SK-N-SH (cell line): Measurements from ENCODE around the gene RNF11. TPM values are rescaled to one million over a fixed set of nuclear protein-coding genes. Genes with fewer than 3 reads are reported as not detected.

ENCODE experiments used
- CTCF ChIA-PET: fragments of 300-600, 350-600 bp; formaldehyde crosslinking; extraction: SDS; loops from one replicate; lab custom pipeline; 2021; lab: Yijun Ruan, JAX
- POLR2A ChIA-PET: fragments of 350-600 bp; sonication (Branson Sonifier 250); formaldehyde crosslinking; extraction: SDS; loops from one replicate; lab custom pipeline; 2020; ENCODE audit warnings: antibody characterized with exemption, inconsistent platforms; lab: Yijun Ruan, JAX
- DNase-seq: peaks from one replicate; pipeline ENCODE4 v3.0.0; 2012
- H2AFZ ChIP-seq: fragments of 200-600 bp; sonication (generic); 2 replicates; pipeline ENCODE4 v1.8.1; 2016; ENCODE audit warnings: antibody characterized with exemption, mild to moderate bottlenecking, low read depth
- H3F3A ChIP-seq: fragments of 200-600 bp; sonication (generic); replicated peaks from 2 replicates; pipeline ENCODE3; 2016; ENCODE audit warnings: antibody characterized with exemption, mild to moderate bottlenecking; ENCODE audit not compliant: insufficient read depth
- H3K27ac ChIP-seq, 2 experiments: fragments of 200-500 bp in 1 of 2; fragments of 200-600 bp in 1 of 2; sonication (Bioruptor generic) in 1 of 2; sonication (generic), shearing (Covaris generic) in 1 of 2; 2 replicates each; pipeline versions ENCODE4 v1.5.1 to v1.6.1; 2014 to 2016; ENCODE audit warnings: low read depth in 2 of 2, inconsistent platforms in 1 of 2, low read length in 1 of 2, mild to moderate bottlenecking in 1 of 2, mixed read lengths in 1 of 2
- H3K27me3 ChIP-seq: fragments of 200-600 bp; sonication (generic), shearing (Covaris generic); 2 replicates; pipeline ENCODE4 v1.6.1; 2016; ENCODE audit warnings: mixed run types; ENCODE audit not compliant: insufficient read depth
- H3K36me3 ChIP-seq, 2 experiments: fragments of 200-500 bp in 1 of 2; fragments of 200-600 bp in 1 of 2; sonication (Bioruptor generic) in 1 of 2; sonication (generic) in 1 of 2; replicated peaks in 1 of 2; 2 replicates each; pipeline versions ENCODE3 to v1.5.1; 2014 to 2016; ENCODE audit warnings: low read length in 1 of 2, mild to moderate bottlenecking in 1 of 2; ENCODE audit not compliant: insufficient read depth in 2 of 2, control insufficient read depth in 1 of 2
- H3K4me1 ChIP-seq, 2 experiments: fragments of 200-500 bp in 1 of 2; fragments of 200-600 bp in 1 of 2; sonication (Bioruptor generic) in 1 of 2; sonication (generic), shearing (Covaris generic) in 1 of 2; 2 replicates each; pipeline versions ENCODE4 v1.5.1 to v1.6.1; 2014 to 2016; ENCODE audit warnings: low read depth in 1 of 2, low read length in 1 of 2, mixed run types in 1 of 2; ENCODE audit not compliant: insufficient read depth in 2 of 2, control insufficient read depth in 1 of 2
- H3K4me2 ChIP-seq: fragments of 200-600 bp; sonication (generic), shearing (Covaris generic); 2 replicates; pipeline ENCODE4 v1.6.1; 2017; ENCODE audit warnings: mixed run types
- H3K4me3 ChIP-seq, 2 experiments: fragments of 200-500 bp in 1 of 2; fragments of 200-600 bp in 1 of 2; sonication (Bioruptor generic) in 1 of 2; sonication (generic), shearing (Covaris generic) in 1 of 2; 2 replicates each; pipeline versions ENCODE4 v1.5.1 to v1.8.1; 2014 to 2016; ENCODE audit warnings: low read depth in 2 of 2, inconsistent platforms in 1 of 2, low read length in 1 of 2, mild to moderate bottlenecking in 1 of 2, mixed read lengths in 1 of 2, moderate library complexity in 1 of 2
- H3K79me2 ChIP-seq: fragments of 200-600 bp; sonication (generic); 2 replicates; pipeline ENCODE4 v1.8.1; 2017; ENCODE audit warnings: mild to moderate bottlenecking; ENCODE audit not compliant: insufficient read depth
- H3K9ac ChIP-seq: fragments of 200-600 bp; sonication (generic); 2 replicates; pipeline ENCODE4 v1.6.1; 2017; ENCODE audit warnings: mixed run types
- H3K9me2 ChIP-seq: fragments of 200-600 bp; sonication (generic); 2 replicates; pipeline ENCODE4 v1.6.1; 2017; ENCODE audit warnings: mixed run types
- H3K9me3 ChIP-seq: fragments of 200-600 bp; sonication (generic); 2 replicates; pipeline ENCODE4 v1.6.1; 2017; ENCODE audit warnings: mixed run types, mild to moderate bottlenecking, moderate library complexity
- H4K20me1 ChIP-seq: fragments of 200-600 bp; sonication (generic); 2 replicates; pipeline ENCODE4 v1.6.1; 2017; ENCODE audit warnings: mild to moderate bottlenecking, mixed run types; ENCODE audit not compliant: insufficient read depth
- ELF1 ChIP-seq: IDR thresholded peaks from 2 replicates; pipeline ENCODE4 v1.4.0; 2012
- FOSL2 ChIP-seq: IDR thresholded peaks from 2 replicates; pipeline ENCODE4 v1.4.0; 2012; ENCODE audit warnings: low read depth, mild to moderate bottlenecking, moderate library complexity, borderline replicate concordance
- FOXJ3 ChIP-seq: sonication (generic); formaldehyde crosslinking; IDR thresholded peaks from 2 replicates; pipeline ENCODE4 v1.5.1; 2020; ENCODE audit warnings: mild to moderate bottlenecking, missing genetic modification reagents
- GABPA ChIP-seq: IDR thresholded peaks from 2 replicates; pipeline ENCODE4 v1.4.0; 2012; ENCODE audit warnings: low read depth, mild to moderate bottlenecking
- GATA2 ChIP-seq: sonication (generic); formaldehyde crosslinking; IDR thresholded peaks from 2 replicates; pipeline ENCODE4 v1.5.0; 2020; ENCODE audit warnings: mild to moderate bottlenecking, missing genetic modification reagents
- MEF2A ChIP-seq: IDR thresholded peaks from 2 replicates; pipeline ENCODE4 v1.4.0; 2012; ENCODE audit warnings: low read depth, borderline replicate concordance
- MXI1 ChIP-seq: IDR thresholded peaks from 2 replicates; pipeline ENCODE4 v1.6.1; 2012; ENCODE audit warnings: mild to moderate bottlenecking, low read depth, low read length, improper control_type of control experiment
- NFIC ChIP-seq: IDR thresholded peaks from 2 replicates; pipeline ENCODE4 v1.4.0; 2012; ENCODE audit warnings: borderline replicate concordance
- NRF1 ChIP-seq: IDR thresholded peaks from 2 replicates; pipeline ENCODE4 v1.6.1; 2012; ENCODE audit warnings: low read depth, mild to moderate bottlenecking, low read length
- POLR2AphosphoS5 ChIP-seq: IDR thresholded peaks from 2 replicates; pipeline ENCODE4 v1.6.1; 2012; ENCODE audit warnings: low read depth, low read length
- RFX5 ChIP-seq: IDR thresholded peaks from 2 replicates; pipeline ENCODE4 v1.6.1; 2012; ENCODE audit warnings: mild to moderate bottlenecking, improper control_type of control experiment, low read length
- RXRA ChIP-seq: IDR thresholded peaks from 2 replicates; pipeline ENCODE4 v1.4.0; 2012; ENCODE audit warnings: low read depth, mild to moderate bottlenecking, borderline replicate concordance
- SIN3A ChIP-seq: IDR thresholded peaks from 2 replicates; pipeline ENCODE4 v1.6.1; 2012; ENCODE audit warnings: low read depth, mild to moderate bottlenecking, low read length, moderate library complexity, borderline replicate concordance
- SMC3 ChIP-seq: IDR thresholded peaks from 2 replicates; pipeline ENCODE4 v1.6.1; 2012; ENCODE audit warnings: low read depth, low read length, improper control_type of control experiment
- TAF1 ChIP-seq: IDR thresholded peaks from 2 replicates; pipeline ENCODE4 v1.6.1; 2012; ENCODE audit warnings: low read depth, mild to moderate bottlenecking, low read length, moderate library complexity, borderline replicate concordance
- TEAD4 ChIP-seq: IDR thresholded peaks from 2 replicates; pipeline ENCODE4 v1.4.0; 2012; ENCODE audit warnings: mild to moderate bottlenecking, borderline replicate concordance; ENCODE audit not compliant: insufficient read depth
- WGBS: methylation state at CpG from one replicate; pipeline ENCODE4 v1.1.6; 2017; ENCODE audit warnings: low lambda C conversion rate; 5-methylcytosine and 5-hydroxymethylcytosine counted together
- polyA plus RNA-seq, 3 experiments: library from polyadenylated mRNA; depleted of rRNA; stranded (reverse); fragments of >200 nt; gene quantifications; 2 replicates each; pipeline ENCODE4 v1.2.3, GENCODE V29; 2012
- TF ChIP-seq, protein P1 (sequence below): fragments of 200-600 bp; sonication (generic); IDR thresholded peaks from 2 replicates; pipeline ENCODE4 v1.6.1; 2017; ENCODE audit warnings: antibody characterized with exemption, mild to moderate bottlenecking, moderate library complexity
- TF ChIP-seq, protein P2 (sequence below): IDR thresholded peaks from 2 replicates; pipeline ENCODE4; 2012
- TF ChIP-seq, protein P3 (sequence below): fragments of 150-350 bp; IDR thresholded peaks from 2 replicates; pipeline ENCODE4 v1.6.1; 2016; ENCODE audit warnings: mild to moderate bottlenecking, low read depth, low read length
- TF ChIP-seq, protein P4 (sequence below): IDR thresholded peaks from 2 replicates; pipeline ENCODE4 v1.4.0; 2012; ENCODE audit warnings: low read depth, borderline replicate concordance
- TF ChIP-seq, protein P5 (sequence below): IDR thresholded peaks from 2 replicates; pipeline ENCODE4 v1.4.0; 2012; ENCODE audit warnings: low read depth, borderline replicate concordance
- TF ChIP-seq, protein P6 (sequence below): fragments of 150-350 bp; IDR thresholded peaks from 2 replicates; pipeline ENCODE4 v1.6.1; 2017; ENCODE audit warnings: antibody characterized with exemption, low read length, low read depth, borderline replicate concordance

Gene RNF11
- polyA plus RNA-seq, 1 of the 3 experiments (the other 2 are of a cell fraction), result 62.5 TPM

DNA sequence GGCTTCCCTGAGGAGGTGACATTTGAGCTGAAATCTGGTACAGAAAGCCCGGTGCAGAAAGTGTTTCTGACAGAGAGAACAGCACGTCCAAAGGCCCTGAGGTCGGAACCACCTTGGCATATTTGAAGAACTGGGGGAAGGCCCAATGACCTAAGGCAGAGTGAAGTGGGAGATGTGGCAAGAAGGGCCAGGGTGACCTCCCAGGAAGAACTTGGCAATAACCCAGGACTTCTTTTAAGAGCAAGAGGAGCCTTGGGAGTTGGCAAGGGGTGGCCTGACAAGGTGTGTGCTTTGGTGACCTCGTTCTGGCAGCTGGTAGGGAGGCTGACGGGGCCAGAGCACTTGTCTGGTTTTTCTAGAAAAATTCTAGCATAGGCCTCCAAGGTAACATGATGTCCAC is 70.9 kb downstream of the RNF11 start:
- no peaks in the 10 kb centered on the region for H3K36me3 ChIP-seq
- H3K79me2 ChIP-seq, result no peaks in the 10 kb centered on the region
- no peaks in the 10 kb centered on the region for H3K27me3 ChIP-seq
- no peak overlapping the region for H2AFZ ChIP-seq
- DNase-seq, result no peak
- peaks cover 7% of the 10 kb centered on the region for H3F3A ChIP-seq
- H3K27ac ChIP-seq, result no peak overlapping the region
- H3K4me1 ChIP-seq, result peaks cover 0 to 3% of the 10 kb centered on the region in 2 experiments; a peak in 1 of 4 replicates
- TF ChIP-seq RXRA (no peak), GABPA (no peak), MXI1 (no peak), TAF1 (no peak), FOSL2 (no peak), NRF1 (no peak), POLR2AphosphoS5 (no peak), ELF1 (no peak), TEAD4 (no peak), GATA2 (no peak)
- TF ChIP-seq, protein P1, sequence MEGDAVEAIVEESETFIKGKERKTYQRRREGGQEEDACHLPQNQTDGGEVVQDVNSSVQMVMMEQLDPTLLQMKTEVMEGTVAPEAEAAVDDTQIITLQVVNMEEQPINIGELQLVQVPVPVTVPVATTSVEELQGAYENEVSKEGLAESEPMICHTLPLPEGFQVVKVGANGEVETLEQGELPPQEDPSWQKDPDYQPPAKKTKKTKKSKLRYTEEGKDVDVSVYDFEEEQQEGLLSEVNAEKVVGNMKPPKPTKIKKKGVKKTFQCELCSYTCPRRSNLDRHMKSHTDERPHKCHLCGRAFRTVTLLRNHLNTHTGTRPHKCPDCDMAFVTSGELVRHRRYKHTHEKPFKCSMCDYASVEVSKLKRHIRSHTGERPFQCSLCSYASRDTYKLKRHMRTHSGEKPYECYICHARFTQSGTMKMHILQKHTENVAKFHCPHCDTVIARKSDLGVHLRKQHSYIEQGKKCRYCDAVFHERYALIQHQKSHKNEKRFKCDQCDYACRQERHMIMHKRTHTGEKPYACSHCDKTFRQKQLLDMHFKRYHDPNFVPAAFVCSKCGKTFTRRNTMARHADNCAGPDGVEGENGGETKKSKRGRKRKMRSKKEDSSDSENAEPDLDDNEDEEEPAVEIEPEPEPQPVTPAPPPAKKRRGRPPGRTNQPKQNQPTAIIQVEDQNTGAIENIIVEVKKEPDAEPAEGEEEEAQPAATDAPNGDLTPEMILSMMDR, result no peak
- TF ChIP-seq, protein P2, sequence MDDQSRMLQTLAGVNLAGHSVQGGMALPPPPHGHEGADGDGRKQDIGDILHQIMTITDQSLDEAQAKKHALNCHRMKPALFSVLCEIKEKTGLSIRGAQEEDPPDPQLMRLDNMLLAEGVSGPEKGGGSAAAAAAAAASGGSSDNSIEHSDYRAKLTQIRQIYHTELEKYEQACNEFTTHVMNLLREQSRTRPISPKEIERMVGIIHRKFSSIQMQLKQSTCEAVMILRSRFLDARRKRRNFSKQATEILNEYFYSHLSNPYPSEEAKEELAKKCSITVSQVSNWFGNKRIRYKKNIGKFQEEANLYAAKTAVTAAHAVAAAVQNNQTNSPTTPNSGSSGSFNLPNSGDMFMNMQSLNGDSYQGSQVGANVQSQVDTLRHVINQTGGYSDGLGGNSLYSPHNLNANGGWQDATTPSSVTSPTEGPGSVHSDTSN, result no peak
- TF ChIP-seq, protein P3, sequence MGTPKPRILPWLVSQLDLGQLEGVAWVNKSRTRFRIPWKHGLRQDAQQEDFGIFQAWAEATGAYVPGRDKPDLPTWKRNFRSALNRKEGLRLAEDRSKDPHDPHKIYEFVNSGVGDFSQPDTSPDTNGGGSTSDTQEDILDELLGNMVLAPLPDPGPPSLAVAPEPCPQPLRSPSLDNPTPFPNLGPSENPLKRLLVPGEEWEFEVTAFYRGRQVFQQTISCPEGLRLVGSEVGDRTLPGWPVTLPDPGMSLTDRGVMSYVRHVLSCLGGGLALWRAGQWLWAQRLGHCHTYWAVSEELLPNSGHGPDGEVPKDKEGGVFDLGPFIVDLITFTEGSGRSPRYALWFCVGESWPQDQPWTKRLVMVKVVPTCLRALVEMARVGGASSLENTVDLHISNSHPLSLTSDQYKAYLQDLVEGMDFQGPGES, result no peak
- H3K9me3 ChIP-seq, result no peaks in the 10 kb centered on the region
- WGBS, result 80% methylated on average over 5 of the region's 5 CpGs
- no peak overlapping the region for H3K4me2 ChIP-seq
- ChIA-PET CTCF (interaction anchor here (0.7 to 2.4 kb wide), 3 partner anchors 10 to 538 kb away, joined by 3 to 23 read pairs (median 7); no protein-coding TSS in a partner anchor), POLR2A (no interaction called here)
- H4K20me1 ChIP-seq, result no peaks in the 10 kb centered on the region
- H3K4me3 ChIP-seq, result no peak overlapping the region
- no peak overlapping the region for H3K9ac ChIP-seq
- no peaks in the 10 kb centered on the region for H3K9me2 ChIP-seq

DNA sequence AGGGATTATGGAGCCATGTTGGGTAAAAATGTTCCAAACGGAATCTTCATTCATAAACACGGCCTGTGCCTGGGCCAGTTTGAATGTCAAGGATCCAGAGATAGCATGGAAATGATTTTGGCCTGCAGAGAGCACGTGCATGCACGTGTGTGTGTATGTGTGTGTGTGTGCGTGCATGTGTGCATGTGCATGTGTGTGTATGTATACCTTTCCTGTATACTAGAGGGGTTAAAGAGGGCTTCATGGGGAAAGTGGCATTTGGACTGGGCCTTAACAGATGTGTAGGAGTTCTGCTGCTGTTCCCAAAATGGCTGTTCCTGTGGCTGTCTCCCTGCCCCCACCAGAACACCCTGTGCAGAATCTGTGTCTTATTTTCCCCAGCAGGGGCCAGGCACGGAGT is 72.6 kb downstream of the RNF11 start:
- Histone ChIP-seq H3K27me3 (no peaks in the 10 kb centered on the region), H3K4me1 (peaks cover 0 to 3% of the 10 kb centered on the region in 2 experiments; a peak in 1 of 4 replicates), H3K36me3 (no peaks in the 10 kb centered on the region), H3K27ac (no peak overlapping the region), H3F3A (peaks cover 6% of the 10 kb centered on the region), H3K4me3 (no peak overlapping the region), H3K9me2 (no peaks in the 10 kb centered on the region), H3K9ac (no peak overlapping the region), H3K9me3 (no peaks in the 10 kb centered on the region), H3K4me2 (no peak overlapping the region), H3K79me2 (no peaks in the 10 kb centered on the region), H4K20me1 (no peaks in the 10 kb centered on the region), H2AFZ (no peak overlapping the region)
- POLR2A ChIA-PET, result no interaction called here
- WGBS, result 83% methylated on average over 6 of the region's 6 CpGs
- CTCF ChIA-PET, result interaction anchor here (1.8 kb wide), 1 partner anchor 12 kb away, joined by 7 read pairs; no protein-coding TSS in a partner anchor
- no peak for DNase-seq
- TF ChIP-seq, protein P4, sequence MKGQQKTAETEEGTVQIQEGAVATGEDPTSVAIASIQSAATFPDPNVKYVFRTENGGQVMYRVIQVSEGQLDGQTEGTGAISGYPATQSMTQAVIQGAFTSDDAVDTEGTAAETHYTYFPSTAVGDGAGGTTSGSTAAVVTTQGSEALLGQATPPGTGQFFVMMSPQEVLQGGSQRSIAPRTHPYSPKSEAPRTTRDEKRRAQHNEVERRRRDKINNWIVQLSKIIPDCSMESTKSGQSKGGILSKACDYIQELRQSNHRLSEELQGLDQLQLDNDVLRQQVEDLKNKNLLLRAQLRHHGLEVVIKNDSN, result no peak
- no peak for TF ChIP-seq GATA2
- TF ChIP-seq SMC3, result no peak
- TF ChIP-seq, protein P5, sequence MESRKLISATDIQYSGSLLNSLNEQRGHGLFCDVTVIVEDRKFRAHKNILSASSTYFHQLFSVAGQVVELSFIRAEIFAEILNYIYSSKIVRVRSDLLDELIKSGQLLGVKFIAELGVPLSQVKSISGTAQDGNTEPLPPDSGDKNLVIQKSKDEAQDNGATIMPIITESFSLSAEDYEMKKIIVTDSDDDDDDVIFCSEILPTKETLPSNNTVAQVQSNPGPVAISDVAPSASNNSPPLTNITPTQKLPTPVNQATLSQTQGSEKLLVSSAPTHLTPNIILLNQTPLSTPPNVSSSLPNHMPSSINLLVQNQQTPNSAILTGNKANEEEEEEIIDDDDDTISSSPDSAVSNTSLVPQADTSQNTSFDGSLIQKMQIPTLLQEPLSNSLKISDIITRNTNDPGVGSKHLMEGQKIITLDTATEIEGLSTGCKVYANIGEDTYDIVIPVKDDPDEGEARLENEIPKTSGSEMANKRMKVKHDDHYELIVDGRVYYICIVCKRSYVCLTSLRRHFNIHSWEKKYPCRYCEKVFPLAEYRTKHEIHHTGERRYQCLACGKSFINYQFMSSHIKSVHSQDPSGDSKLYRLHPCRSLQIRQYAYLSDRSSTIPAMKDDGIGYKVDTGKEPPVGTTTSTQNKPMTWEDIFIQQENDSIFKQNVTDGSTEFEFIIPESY, result no peak
- TF ChIP-seq, protein P6, sequence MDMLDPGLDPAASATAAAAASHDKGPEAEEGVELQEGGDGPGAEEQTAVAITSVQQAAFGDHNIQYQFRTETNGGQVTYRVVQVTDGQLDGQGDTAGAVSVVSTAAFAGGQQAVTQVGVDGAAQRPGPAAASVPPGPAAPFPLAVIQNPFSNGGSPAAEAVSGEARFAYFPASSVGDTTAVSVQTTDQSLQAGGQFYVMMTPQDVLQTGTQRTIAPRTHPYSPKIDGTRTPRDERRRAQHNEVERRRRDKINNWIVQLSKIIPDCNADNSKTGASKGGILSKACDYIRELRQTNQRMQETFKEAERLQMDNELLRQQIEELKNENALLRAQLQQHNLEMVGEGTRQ, result no peak
- no peak for TF ChIP-seq FOXJ3
- no peak for TF ChIP-seq MXI1
- no peak for TF ChIP-seq MEF2A
- no peak for TF ChIP-seq SIN3A
- no peak for TF ChIP-seq NFIC
- TF ChIP-seq RFX5, result no peak
